Esophagus muscularis mucosa (tissue), 3 donors: ENCODE measurements around the gene HELZ2.

ENCODE experiments used
- EP300 ChIP-seq: sonication (generic); formaldehyde crosslinking; IDR thresholded peaks from one replicate; pipeline ENCODE4 v1.6.1; 2017; ENCODE audit warnings: antibody characterized with exemption
- TF ChIP-seq, protein P1 (sequence below), 3 experiments: fragments of 200-600 bp in 2 of 3; fragments of 450-650 bp in 1 of 3; sonication (generic) in 2 of 3; IDR thresholded peaks; one replicate each; pipeline ENCODE4 v1.5.1; 2017 to 2019; ENCODE audit warnings: antibody characterized with exemption in 3 of 3, mild to moderate bottlenecking in 2 of 3, moderate library complexity in 1 of 3

DNA sequence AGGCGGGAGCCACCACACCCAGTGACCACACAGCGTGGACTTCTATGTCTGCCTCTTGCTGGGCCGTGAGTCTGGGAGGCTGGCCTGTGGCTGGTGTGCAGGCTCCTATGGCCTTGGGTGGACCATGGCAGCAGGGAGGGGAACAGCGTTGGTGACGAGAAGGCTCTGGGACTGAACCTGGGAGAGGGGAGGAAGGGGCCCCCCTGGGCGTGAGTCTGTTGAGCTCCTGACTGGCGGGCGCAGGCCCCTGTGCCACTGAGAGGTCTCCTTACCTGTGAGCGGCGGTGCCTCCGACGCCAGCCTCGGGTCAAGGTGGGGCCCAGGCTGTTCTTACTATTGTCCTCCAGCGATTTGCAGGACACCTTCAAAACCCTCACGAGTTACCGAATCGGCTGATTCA, 12.8 kb upstream of the HELZ2 start:
- TF ChIP-seq, protein P1, sequence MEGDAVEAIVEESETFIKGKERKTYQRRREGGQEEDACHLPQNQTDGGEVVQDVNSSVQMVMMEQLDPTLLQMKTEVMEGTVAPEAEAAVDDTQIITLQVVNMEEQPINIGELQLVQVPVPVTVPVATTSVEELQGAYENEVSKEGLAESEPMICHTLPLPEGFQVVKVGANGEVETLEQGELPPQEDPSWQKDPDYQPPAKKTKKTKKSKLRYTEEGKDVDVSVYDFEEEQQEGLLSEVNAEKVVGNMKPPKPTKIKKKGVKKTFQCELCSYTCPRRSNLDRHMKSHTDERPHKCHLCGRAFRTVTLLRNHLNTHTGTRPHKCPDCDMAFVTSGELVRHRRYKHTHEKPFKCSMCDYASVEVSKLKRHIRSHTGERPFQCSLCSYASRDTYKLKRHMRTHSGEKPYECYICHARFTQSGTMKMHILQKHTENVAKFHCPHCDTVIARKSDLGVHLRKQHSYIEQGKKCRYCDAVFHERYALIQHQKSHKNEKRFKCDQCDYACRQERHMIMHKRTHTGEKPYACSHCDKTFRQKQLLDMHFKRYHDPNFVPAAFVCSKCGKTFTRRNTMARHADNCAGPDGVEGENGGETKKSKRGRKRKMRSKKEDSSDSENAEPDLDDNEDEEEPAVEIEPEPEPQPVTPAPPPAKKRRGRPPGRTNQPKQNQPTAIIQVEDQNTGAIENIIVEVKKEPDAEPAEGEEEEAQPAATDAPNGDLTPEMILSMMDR (IDR thresholded peaks at IDR 0.05): no peak
- no peak for TF ChIP-seq EP300
